HepG2 (cell line): ENCODE results near the gene HEXIM1. TPM values are rescaled to one million over a fixed set of nuclear protein-coding genes. Genes with fewer than 3 reads are reported as not detected.
A peak's percentile ranks its signal among the peaks of the same experiment; 100 is the strongest.

ENCODE experiments used
- CCDC6 ChIP-seq: sonication (generic); formaldehyde crosslinking; IDR thresholded peaks from 2 replicates; pipeline ENCODE4 v1.8.1; 2022; ENCODE audit warnings: mild to moderate bottlenecking, missing genetic modification reagents, moderate library complexity
- STAT5B ChIP-seq: sonication (generic); formaldehyde crosslinking; IDR thresholded peaks from 2 replicates; pipeline ENCODE4 v1.4.0; 2020; ENCODE audit warnings: missing genetic modification reagents
- ZNF510 ChIP-seq: sonication (generic); formaldehyde crosslinking; IDR thresholded peaks from 2 replicates; pipeline ENCODE4 v1.4.0; 2020; ENCODE audit warnings: low read depth, mild to moderate bottlenecking, missing genetic modification reagents
- ZNF556 ChIP-seq: sonication (generic); formaldehyde crosslinking; IDR thresholded peaks from 2 replicates; pipeline ENCODE4 v1.4.0; 2020; ENCODE audit warnings: mild to moderate bottlenecking, missing genetic modification reagents, borderline replicate concordance
- ZNF773 ChIP-seq: sonication (generic); formaldehyde crosslinking; IDR thresholded peaks from 2 replicates; pipeline ENCODE4 v1.4.0; 2020; ENCODE audit warnings: missing genetic modification reagents, borderline replicate concordance
- ZNF776 ChIP-seq: sonication (generic); formaldehyde crosslinking; IDR thresholded peaks from 2 replicates; pipeline ENCODE4 v1.4.0; 2020; ENCODE audit warnings: mild to moderate bottlenecking, missing genetic modification reagents
- polyA plus RNA-seq, 8 experiments: library from polyadenylated mRNA; depleted of rRNA in 3 of 8; stranded (reverse) in 7 of 8; unstranded in 1 of 8; fragments of >200 nt; fragmentation: Illumina TruSeq in 4 of 8; extraction: Trizol in 4 of 8; gene quantifications; 2 replicates each; pipeline versions ENCODE4 v1.2.1 to v1.2.3, GENCODE V29; 2011 to 2016; ENCODE audit warnings: low read depth in 4 of 8, missing spikeins in 1 of 8, mixed read lengths in 1 of 8; ENCODE audit not compliant: insufficient read depth in 1 of 8
- total RNA-seq, 5 experiments: library from RNA; depleted of rRNA; stranded (reverse); fragments of >200 nt; fragmentation: Illumina TruSeq; extraction: Trizol; gene quantifications; 2 replicates each; pipeline ENCODE4 v1.2.3, GENCODE V29; 2016; ENCODE audit warnings: low read depth in 1 of 5
- TF ChIP-seq, protein P1 (sequence below): sonication (generic); formaldehyde crosslinking; IDR thresholded peaks from 2 replicates; pipeline ENCODE4 v1.5.0; 2020; ENCODE audit warnings: missing genetic modification reagents
- TF ChIP-seq, protein P2 (sequence below): sonication (generic); formaldehyde crosslinking; IDR thresholded peaks from 2 replicates; pipeline ENCODE4 v1.4.0; 2020; ENCODE audit warnings: mild to moderate bottlenecking, missing genetic modification reagents
- TF ChIP-seq, protein P3 (sequence below): sonication (generic); formaldehyde crosslinking; IDR thresholded peaks from 2 replicates; pipeline ENCODE4 v1.5.1; 2020; ENCODE audit warnings: missing genetic modification reagents, mild to moderate bottlenecking, borderline replicate concordance
- TF ChIP-seq, protein P4 (sequence below): sonication (generic); formaldehyde crosslinking; IDR thresholded peaks from 2 replicates; pipeline ENCODE4 v1.4.0; 2020; ENCODE audit warnings: missing genetic modification reagents, borderline replicate concordance
- TF ChIP-seq, protein P5 (sequence below): sonication (generic); formaldehyde crosslinking; IDR thresholded peaks from 2 replicates; pipeline ENCODE4 v1.8.0; 2022; ENCODE audit warnings: low read depth, missing genetic modification reagents
- TF ChIP-seq, protein P6 (sequence below), 2 experiments: sonication (generic) in 1 of 2; formaldehyde crosslinking in 1 of 2; IDR thresholded peaks; 2 replicates each; pipeline versions ENCODE4 v1.4.0 to v1.6.1; 2016 to 2020; ENCODE audit warnings: borderline replicate concordance in 1 of 2, low read depth in 1 of 2, mild to moderate bottlenecking in 1 of 2, missing genetic modification reagents in 1 of 2

The HEXIM1 gene
- total and polyA plus RNA-seq, 2 of the 13 experiments (the other 11 are each of a cell fraction or from before 2014, with no cell fraction given) = 10.5 to 16.6 TPM

DNA sequence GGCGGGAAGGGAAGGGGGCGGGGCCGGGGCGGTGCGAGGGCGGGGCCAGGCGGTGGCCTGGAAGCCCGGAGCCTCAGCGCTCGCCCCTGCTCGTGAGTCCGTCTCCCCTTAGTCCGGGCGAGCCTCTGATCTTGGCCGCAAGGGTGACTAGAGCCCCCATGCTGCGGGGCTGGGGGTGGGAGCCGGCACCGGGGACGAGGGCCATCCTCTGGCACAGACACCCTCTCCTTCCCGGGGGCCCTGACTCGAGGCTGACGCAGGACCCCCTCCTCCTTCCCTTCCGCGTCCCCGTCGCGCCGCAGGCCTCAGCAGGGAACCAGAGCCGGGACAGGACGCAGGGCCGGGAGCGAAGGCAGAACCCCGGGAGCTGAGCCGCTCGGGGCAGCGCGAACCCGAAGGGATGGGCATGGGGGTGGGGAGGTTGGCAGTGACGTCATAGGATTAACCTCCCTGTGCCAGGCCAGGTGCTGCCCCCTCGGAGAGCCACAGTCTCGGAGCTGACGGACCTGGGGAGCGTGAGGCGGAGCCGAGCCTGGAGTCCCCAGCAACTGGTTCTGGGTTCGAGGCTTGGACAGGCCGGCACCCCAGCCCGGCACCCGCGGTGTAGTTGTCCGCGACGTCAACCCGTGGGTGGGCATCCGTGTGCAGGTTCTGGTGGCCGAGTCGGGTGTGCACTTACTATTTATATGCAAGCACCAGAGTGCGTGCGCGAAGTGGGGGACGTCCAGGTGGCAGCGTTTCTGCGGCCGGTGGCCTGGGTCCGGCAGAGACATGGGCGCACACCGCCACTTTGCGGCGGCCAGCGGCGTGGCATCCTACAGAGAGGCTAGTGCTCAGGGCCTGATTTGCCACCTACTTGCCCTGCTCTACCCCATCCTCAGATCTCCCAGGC, 15.5 kb upstream of the HEXIM1 start (continued):
- TF ChIP-seq, protein P1, sequence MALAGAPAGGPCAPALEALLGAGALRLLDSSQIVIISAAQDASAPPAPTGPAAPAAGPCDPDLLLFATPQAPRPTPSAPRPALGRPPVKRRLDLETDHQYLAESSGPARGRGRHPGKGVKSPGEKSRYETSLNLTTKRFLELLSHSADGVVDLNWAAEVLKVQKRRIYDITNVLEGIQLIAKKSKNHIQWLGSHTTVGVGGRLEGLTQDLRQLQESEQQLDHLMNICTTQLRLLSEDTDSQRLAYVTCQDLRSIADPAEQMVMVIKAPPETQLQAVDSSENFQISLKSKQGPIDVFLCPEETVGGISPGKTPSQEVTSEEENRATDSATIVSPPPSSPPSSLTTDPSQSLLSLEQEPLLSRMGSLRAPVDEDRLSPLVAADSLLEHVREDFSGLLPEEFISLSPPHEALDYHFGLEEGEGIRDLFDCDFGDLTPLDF (CRISPR knock-in tag) = no peak
- no peak for TF ChIP-seq CCDC6 (CRISPR knock-in tag)
- peak; percentile 90; the same call in 1 of the 2 replicates for TF ChIP-seq ZNF510 (CRISPR knock-in tag)
- 0 out of 2 replicates have a peak, but pooled peaks have one; percentile 65 for TF ChIP-seq ZNF773 (CRISPR knock-in tag)
- TF ChIP-seq, protein P2, sequence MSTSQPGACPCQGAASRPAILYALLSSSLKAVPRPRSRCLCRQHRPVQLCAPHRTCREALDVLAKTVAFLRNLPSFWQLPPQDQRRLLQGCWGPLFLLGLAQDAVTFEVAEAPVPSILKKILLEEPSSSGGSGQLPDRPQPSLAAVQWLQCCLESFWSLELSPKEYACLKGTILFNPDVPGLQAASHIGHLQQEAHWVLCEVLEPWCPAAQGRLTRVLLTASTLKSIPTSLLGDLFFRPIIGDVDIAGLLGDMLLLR (CRISPR knock-in tag) = no peak
- 0 out of 2 replicates have a peak, but pooled peaks have one; percentile 80 for TF ChIP-seq ZNF556
- TF ChIP-seq ZNF776 (CRISPR knock-in tag) = no peak
- TF ChIP-seq STAT5B (CRISPR knock-in tag) = no peak
- TF ChIP-seq, protein P3, sequence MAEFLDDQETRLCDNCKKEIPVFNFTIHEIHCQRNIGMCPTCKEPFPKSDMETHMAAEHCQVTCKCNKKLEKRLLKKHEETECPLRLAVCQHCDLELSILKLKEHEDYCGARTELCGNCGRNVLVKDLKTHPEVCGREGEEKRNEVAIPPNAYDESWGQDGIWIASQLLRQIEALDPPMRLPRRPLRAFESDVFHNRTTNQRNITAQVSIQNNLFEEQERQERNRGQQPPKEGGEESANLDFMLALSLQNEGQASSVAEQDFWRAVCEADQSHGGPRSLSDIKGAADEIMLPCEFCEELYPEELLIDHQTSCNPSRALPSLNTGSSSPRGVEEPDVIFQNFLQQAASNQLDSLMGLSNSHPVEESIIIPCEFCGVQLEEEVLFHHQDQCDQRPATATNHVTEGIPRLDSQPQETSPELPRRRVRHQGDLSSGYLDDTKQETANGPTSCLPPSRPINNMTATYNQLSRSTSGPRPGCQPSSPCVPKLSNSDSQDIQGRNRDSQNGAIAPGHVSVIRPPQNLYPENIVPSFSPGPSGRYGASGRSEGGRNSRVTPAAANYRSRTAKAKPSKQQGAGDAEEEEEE (CRISPR knock-in tag) = no peak
- TF ChIP-seq, protein P4, sequence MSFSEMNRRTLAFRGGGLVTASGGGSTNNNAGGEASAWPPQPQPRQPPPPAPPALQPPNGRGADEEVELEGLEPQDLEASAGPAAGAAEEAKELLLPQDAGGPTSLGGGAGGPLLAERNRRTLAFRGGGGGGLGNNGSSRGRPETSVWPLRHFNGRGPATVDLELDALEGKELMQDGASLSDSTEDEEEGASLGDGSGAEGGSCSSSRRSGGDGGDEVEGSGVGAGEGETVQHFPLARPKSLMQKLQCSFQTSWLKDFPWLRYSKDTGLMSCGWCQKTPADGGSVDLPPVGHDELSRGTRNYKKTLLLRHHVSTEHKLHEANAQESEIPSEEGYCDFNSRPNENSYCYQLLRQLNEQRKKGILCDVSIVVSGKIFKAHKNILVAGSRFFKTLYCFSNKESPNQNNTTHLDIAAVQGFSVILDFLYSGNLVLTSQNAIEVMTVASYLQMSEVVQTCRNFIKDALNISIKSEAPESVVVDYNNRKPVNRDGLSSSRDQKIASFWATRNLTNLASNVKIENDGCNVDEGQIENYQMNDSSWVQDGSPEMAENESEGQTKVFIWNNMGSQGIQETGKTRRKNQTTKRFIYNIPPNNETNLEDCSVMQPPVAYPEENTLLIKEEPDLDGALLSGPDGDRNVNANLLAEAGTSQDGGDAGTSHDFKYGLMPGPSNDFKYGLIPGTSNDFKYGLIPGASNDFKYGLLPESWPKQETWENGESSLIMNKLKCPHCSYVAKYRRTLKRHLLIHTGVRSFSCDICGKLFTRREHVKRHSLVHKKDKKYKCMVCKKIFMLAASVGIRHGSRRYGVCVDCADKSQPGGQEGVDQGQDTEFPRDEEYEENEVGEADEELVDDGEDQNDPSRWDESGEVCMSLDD (CRISPR knock-in tag) = peak; percentile 75; the same call in 1 of the 2 replicates
- TF ChIP-seq, protein P5, sequence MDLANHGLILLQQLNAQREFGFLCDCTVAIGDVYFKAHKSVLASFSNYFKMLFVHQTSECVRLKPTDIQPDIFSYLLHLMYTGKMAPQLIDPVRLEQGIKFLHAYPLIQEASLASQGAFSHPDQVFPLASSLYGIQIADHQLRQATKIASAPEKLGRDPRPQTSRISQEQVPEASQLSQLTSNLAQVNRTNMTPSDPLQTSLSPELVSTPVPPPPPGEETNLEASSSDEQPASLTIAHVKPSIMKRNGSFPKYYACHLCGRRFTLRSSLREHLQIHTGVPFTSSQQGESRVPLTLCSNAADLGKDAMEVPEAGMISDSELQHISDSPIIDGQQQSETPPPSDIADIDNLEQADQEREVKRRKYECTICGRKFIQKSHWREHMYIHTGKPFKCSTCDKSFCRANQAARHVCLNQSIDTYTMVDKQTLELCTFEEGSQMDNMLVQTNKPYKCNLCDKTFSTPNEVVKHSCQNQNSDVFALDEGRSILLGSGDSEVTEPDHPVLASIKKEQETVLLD = 0 out of 2 replicates have a peak, but pooled peaks have one; percentile 70
- TF ChIP-seq, protein P6, sequence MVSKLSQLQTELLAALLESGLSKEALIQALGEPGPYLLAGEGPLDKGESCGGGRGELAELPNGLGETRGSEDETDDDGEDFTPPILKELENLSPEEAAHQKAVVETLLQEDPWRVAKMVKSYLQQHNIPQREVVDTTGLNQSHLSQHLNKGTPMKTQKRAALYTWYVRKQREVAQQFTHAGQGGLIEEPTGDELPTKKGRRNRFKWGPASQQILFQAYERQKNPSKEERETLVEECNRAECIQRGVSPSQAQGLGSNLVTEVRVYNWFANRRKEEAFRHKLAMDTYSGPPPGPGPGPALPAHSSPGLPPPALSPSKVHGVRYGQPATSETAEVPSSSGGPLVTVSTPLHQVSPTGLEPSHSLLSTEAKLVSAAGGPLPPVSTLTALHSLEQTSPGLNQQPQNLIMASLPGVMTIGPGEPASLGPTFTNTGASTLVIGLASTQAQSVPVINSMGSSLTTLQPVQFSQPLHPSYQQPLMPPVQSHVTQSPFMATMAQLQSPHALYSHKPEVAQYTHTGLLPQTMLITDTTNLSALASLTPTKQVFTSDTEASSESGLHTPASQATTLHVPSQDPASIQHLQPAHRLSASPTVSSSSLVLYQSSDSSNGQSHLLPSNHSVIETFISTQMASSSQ (IDR thresholded peaks at IDR 0.05; ENCODE audit: low read depth) = no peak
- TF ChIP-seq, protein P6 (CRISPR knock-in tag; IDR thresholded peaks at IDR 0.05; ENCODE audit: borderline replicate concordance) = peak; percentile 44; the same call in 1 of the 2 replicates
